ENCODE results near the gene SIK2.

The SIK2 gene

GRCh38 chr11:111601979-111602864 lies at the start of gene SIK2:
SIK2 (plus strand) TSS chr11:111602449; CDS start chr11:111602564, 115 bp downstream.
- peak; percentile 87 for DNase-seq (ENCODE audit: low read depth)

GRCh38 chr11:111554532-111554931 lies 47.7 kb upstream of the SIK2 start:
- DNase-seq (ENCODE audit: low read depth) = no peak

GRCh38 chr11:111555255-111555654 lies 47.0 kb upstream of the SIK2 start:
- no peak for DNase-seq (ENCODE audit: low read depth)

GRCh38 chr11:111557425-111558111 lies 44.7 kb upstream of the SIK2 start:
- DNase-seq (ENCODE audit: low read depth) = peak; percentile 95

DNA sequence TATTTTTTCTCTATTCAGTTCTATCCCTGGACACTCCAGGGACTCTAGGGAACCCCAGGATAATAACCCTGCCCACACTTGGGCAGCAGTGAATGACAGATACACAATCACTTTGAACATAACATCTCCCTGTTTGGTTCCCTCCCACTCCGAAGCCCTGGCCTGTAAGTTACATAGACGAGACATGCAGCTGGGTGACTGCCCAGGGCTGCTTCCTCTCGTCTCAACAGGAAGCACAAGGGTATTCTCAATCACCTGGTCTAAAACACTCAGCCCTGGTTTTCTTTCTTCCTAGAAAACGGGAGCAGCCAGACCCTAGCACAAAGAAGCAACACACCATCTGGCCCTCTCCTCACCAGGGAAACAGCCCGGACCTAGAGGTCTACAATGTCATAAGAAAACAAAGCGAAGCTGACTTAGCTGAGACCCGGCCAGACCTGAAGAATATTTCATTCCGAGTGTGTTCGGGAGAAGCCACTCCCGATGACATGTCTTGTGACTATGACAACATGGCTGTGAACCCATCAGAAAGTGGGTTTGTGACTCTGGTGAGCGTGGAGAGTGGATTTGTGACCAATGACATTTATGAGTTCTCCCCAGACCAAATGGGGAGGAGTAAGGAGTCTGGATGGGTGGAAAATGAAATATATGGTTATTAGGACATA lies 42.3 kb upstream of the SIK2 start:
- no peak for DNase-seq (ENCODE audit: low read depth)

GRCh38 chr11:111560800-111561199 lies 41.4 kb upstream of the SIK2 start:
- DNase-seq (ENCODE audit: low read depth) = no peak

- no peak for DNase-seq (ENCODE audit: low read depth)
These were observed 40.9 kb upstream of the SIK2 start for GRCh38 chr11:111561306-111561705.

DNA sequence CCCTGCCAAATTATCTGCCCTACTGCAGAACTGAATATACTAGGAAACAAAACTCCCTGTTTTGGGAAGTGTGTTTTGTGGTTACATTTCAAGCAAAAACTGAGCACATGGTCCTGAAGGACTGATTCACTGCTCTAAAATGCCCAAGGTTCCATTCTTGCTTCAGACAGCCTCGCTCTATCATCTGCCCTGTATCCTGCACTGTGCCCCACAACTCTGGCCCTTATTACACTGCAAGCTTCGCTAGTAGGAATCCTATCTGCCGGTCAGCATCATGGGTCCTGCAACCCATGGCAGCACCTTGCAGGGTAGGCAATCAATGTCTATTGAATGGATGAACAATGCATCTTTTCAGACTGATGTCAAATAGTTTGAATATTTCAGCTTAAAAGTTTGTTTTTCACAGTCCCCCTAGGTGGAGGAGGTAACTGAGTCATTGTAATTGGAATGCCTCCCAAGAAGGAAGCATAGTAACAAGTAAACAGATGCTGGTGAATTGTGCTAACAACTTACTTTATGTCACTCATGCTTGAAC lies 40.4 kb upstream of the SIK2 start:
- DNase-seq (ENCODE audit: low read depth) = peak; percentile 64

DNA sequence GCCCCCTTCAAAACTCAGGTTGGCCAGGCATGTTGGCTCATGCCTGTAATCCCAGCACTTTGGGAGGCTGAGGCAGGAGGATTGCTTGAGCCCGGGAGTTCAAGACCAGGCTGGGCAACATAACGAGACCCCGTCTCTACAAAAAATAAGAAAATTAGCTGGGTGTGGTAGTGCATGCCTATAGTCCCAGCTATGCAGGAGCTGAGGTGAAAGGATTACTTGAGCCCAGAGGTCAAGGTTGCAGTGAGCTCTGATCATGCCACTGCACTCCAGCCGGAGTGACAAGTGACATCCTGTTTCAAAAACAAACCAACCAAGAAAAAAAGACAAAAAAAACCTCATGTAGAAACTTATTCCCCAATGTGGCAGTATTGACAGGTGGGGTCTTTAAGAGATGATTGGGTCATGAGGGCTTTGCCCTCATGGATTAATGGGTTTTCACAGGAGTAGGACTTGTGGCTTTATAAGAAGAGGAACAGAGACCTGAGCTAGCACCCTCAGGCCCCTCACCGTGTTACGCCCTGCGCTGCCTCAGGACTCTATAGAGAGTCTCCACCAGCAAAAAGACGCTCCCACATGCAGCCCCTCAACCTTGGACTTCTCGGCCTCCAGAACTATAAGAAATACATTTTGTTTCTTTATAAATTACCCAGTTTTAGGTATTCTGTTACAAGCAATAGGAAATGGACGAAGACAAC lies 39.4 kb upstream of the SIK2 start:
- no peak for DNase-seq (ENCODE audit: low read depth)

DNA sequence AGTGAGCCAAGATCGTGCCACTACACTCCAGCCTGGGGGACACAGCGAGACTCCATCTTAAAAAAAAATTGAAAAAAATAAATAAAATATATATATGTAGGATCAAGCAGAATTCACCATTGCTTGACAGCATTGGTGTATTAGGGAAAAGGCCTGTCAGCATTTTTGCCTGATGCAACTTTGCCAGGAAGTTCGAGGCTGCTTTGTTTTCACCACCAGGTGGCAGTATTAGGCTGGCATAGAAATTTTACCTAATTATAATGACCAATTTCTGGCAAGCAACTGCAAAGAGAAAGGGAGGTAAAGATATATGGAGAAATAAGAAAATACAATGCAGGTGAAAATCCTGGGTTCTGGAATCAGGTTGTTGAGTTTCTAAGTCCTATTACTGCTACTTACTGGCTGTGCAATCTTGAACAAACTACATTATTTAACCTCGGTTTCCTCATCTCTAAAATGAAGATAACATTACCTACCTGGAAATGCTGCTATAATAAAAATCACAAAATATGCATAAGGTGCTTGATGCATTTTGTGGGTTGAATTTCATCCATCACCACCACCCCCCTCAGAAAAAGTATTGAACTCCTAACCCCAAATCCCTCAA lies 37.0 kb upstream of the SIK2 start:
- DNase-seq (ENCODE audit: low read depth) = no peak

DNA sequence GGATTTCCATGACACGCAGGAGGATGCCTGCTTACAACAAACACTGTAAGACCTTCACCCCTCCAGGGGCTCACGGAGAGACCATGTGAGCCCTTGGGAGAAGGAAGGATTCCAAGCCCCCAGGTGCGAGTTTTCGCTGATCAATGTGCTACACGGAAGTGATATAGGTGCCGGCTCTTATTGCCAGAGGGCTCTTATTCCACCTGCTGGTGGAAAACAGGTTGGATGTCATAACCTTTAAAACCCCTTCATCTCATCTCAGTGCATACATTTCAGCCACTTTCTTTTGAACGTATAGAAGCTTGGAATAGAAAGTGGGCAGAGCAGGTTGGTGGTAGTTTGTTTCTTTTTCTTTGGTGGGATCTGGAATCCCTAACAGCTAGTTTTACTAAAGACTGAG lies 35.9 kb upstream of the SIK2 start:
- DNase-seq (ENCODE audit: low read depth) = no peak

DNA sequence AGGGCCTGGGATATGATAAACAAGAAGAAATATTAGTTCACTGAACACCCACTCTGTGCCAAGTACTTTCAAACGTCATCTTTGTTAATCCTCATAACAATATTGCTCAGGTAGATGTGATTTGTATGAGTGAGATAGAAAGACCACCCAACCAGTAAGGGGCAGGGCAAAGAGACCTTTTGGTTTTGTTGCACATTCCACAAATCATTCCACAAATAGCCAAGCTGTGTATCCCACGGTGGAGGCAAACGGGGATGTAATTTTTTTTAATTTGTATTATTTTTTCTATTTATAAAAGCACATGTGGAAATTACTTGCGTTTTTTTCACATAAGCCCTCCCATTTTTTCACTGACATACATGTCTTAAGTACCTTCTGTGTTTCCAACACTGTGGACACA lies 32.8 kb upstream of the SIK2 start:
- no peak for DNase-seq (ENCODE audit: low read depth)

- DNase-seq (ENCODE audit: low read depth) = no peak
These were observed 31.5 kb upstream of the SIK2 start for GRCh38 chr11:111570796-111571195.

DNA sequence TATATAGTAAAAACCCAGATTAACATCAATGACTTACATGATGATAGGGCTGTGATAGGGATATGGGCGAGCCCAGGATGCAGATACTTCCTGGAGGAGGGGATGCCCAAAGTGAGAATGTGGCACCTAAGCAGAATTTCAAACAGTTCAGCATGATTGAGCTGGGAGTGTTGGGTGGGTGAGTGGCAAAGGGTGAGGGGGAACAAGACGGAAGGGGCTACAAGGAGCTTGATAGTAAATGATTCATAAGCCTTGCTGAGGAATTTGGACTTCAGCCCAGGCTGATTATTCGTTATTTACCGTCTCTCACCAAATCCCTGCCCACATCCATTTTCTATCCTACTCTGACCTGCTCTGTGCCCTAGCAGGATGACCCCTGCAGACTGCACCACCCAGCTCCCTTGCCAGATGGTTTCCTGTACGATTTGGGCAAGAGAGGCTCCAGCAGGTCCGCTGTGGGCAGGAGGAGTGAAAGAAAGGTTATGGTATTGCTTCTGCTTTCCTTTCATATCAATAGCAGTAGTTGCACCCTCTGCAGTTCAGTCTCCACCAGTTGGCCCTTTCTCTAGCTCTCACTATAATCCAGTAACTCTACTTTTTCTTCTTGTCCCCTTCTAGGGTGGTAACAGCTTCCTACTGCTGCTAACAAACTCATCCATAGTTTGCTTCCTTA lies 30.3 kb upstream of the SIK2 start:
- DNase-seq (ENCODE audit: low read depth) = no peak

DNA sequence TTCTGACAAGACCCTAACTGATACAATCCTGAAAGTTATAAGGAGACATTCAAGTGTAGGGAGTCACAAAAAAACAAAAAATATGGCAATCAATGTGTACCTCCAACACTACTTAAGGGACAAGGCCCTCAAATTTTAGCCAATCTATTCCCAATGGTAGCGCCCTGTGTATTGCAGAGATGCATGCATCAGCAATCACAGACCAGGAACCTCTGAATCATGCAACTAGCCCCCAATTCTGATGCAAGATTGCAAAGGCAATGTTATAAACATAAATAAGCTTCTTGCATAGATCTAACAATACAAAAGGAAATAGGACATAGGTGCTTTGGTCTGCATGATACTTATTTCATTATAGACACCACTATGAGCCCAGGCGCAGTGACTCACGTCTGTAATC lies 29.7 kb upstream of the SIK2 start:
- DNase-seq (ENCODE audit: low read depth) = no peak

DNA sequence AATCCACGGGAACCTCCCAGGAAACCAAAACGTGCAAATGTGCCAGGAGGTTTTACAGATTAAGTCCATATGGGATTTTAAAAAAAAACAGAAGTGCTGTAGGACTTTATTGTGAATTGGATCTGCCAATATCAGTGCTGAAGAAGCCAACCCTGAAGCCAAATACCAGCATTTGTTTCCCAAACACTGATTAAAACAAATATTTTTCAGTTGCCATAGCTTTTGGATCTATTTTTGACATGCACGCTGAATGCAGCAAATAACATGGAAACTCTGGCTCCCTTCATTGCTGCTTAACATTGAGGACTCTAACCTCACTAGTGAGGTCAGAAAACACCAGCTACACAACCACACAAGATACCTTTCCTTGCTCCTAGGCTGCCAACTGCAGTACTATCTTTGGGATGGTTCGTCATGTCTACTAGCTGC lies 28.4 kb upstream of the SIK2 start:
- no peak for DNase-seq (ENCODE audit: low read depth)

GRCh38 chr11:111574373-111575225 lies 27.6 kb upstream of the SIK2 start:
- DNase-seq (ENCODE audit: low read depth) = no peak

DNA sequence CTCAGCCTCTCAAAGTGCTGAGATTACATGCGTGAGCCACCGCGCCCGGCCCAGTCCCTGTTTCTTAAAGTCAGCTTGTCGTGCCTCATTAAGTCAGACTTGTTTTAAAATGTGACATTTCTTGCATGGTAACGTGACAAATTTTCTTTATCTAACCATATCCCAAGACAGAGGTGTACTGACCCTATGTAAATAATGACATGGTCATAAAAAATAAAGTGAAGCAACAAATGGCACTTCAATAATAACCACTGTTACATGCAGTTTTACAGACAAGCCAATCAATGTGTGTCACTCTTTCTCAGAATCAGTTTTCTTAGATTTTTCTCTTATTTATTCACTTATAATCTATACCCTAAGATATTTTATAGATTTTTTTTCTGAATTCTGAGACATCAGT lies 26.5 kb upstream of the SIK2 start:
- DNase-seq (ENCODE audit: low read depth) = no peak

GRCh38 chr11:111577821-111578220 lies 24.4 kb upstream of the SIK2 start:
- no peak for DNase-seq (ENCODE audit: low read depth)

GRCh38 chr11:111581341-111581740 lies 20.9 kb upstream of the SIK2 start:
- no peak for DNase-seq (ENCODE audit: low read depth)

Data from GM04504 (cell line).